HG02973 (cell line): Measurements from ENCODE around the gene LRP1B.
"Not testable (repeated sequence)": the region's sequence is repeated elsewhere in the genome, so short reads cannot be mapped to it uniquely, and the experiment has no call there.

Source experiments
- ATAC-seq: cut with Tn5 transposase; IDR thresholded peaks from one replicate; pipeline ENCODE4 v1.9.1; 2021; ENCODE audit warnings: moderate library complexity; ENCODE audit not compliant: unreplicated experiment

LRP1B gene

GRCh38 chr2:140990416-140990815, 1140.4 kb downstream of the LRP1B start:
- no peak for ATAC-seq

GRCh38 chr2:140988597-140988996, 1142.2 kb downstream of the LRP1B start:
- ATAC-seq, result no peak

GRCh38 chr2:140986456-140986855, 1144.4 kb downstream of the LRP1B start:
- ATAC-seq, result no peak

GRCh38 chr2:140975237-140975636, 1155.6 kb downstream of the LRP1B start:
- ATAC-seq, result no peak

GRCh38 chr2:140972724-140973123, 1158.1 kb downstream of the LRP1B start:
- ATAC-seq, result no peak

- not testable (repeated sequence) for ATAC-seq
These were observed 1166.5 kb downstream of the LRP1B start for GRCh38 chr2:140964324-140964723.

GRCh38 chr2:140949932-140950331, 1180.9 kb downstream of the LRP1B start:
- ATAC-seq, result no peak

GRCh38 chr2:140947236-140947635, 1183.6 kb downstream of the LRP1B start:
- ATAC-seq, result no peak

GRCh38 chr2:140943867-140944266, 1186.9 kb downstream of the LRP1B start:
- no peak for ATAC-seq

GRCh38 chr2:140942284-140942683, 1188.5 kb downstream of the LRP1B start:
- ATAC-seq, result no peak

- ATAC-seq, result no peak
These were observed 1201.0 kb downstream of the LRP1B start for GRCh38 chr2:140929849-140930248.

- no peak for ATAC-seq
These were observed 1212.4 kb downstream of the LRP1B start for GRCh38 chr2:140918426-140918825.

- ATAC-seq, result no peak
These were observed 1214.4 kb downstream of the LRP1B start for GRCh38 chr2:140916410-140916809.

GRCh38 chr2:140910683-140911082, 1220.1 kb downstream of the LRP1B start:
- no peak for ATAC-seq

GRCh38 chr2:140905083-140905781, 1225.6 kb downstream of the LRP1B start:
- no peak for ATAC-seq

- ATAC-seq, result no peak
These were observed 1235.4 kb downstream of the LRP1B start for GRCh38 chr2:140895378-140895777.

- ATAC-seq, result no peak
These were observed 1237.1 kb downstream of the LRP1B start for GRCh38 chr2:140893685-140894084.

- ATAC-seq, result no peak
These were observed 1237.7 kb downstream of the LRP1B start for GRCh38 chr2:140892911-140893637.

GRCh38 chr2:140892436-140892835, 1238.4 kb downstream of the LRP1B start:
- no peak for ATAC-seq

- no peak for ATAC-seq
These were observed 1239.1 kb downstream of the LRP1B start for GRCh38 chr2:140891614-140892212.

- ATAC-seq, result no peak
These were observed 1247.9 kb downstream of the LRP1B start for GRCh38 chr2:140882671-140883620.
